HEK293 (cell line): Measurements from ENCODE around the gene NMB.

ENCODE experiments used
- CTCF ChIA-PET: fragments of 350-600 bp; formaldehyde crosslinking; extraction: SDS; loops from one replicate; lab custom pipeline; 2021; ENCODE audit warnings: antibody characterized with exemption; lab: Yijun Ruan, JAX
- POLR2A ChIA-PET: fragments of 300-600 bp; formaldehyde crosslinking; extraction: SDS; loops from one replicate; lab custom pipeline; 2020; ENCODE audit warnings: antibody characterized with exemption, inconsistent platforms; lab: Yijun Ruan, JAX
- H3K27ac ChIP-seq: fragments of 200-500 bp; sonication (Bioruptor generic); 2 replicates; pipeline ENCODE4 v1.5.1; 2014; ENCODE audit warnings: low read depth, low read length, control low read depth, inconsistent platforms; ENCODE audit errors: extremely low read depth
- H3K36me3 ChIP-seq, 2 experiments: fragments of 200-500 bp in 1 of 2; sonication (Bioruptor generic) in 1 of 2; 1 replicate in 1 of 2; 2 replicates in 1 of 2; pipeline ENCODE4 v1.5.1; 2014 to 2017; ENCODE audit warnings: inconsistent platforms in 2 of 2, low read length in 2 of 2; ENCODE audit not compliant: control insufficient read depth in 2 of 2, insufficient read depth in 1 of 2
- H3K4me1 ChIP-seq: fragments of 200-500 bp; sonication (Bioruptor generic); 2 replicates; pipeline ENCODE4 v1.5.1; 2014; ENCODE audit warnings: mild to moderate bottlenecking, low read length, inconsistent platforms; ENCODE audit not compliant: control insufficient read depth, insufficient read depth
- H3K4me3 ChIP-seq: 2 replicates; pipeline ENCODE4 v1.5.1; 2011; ENCODE audit warnings: low read depth, mild to moderate bottlenecking, control low read depth, low read length, moderate library complexity
- H3K9me3 ChIP-seq: fragments of 200-500 bp; sonication (Bioruptor generic); 2 replicates; pipeline ENCODE4 v1.5.1; 2014; ENCODE audit warnings: low read depth, low read length, inconsistent platforms; ENCODE audit not compliant: control insufficient read depth, insufficient read depth
- FEZF1 ChIP-seq: fragments of 450-650 bp; formaldehyde crosslinking; IDR thresholded peaks from 2 replicates; pipeline ENCODE4 v1.5.1; 2016; ENCODE audit warnings: missing biosample characterization, missing genetic modification characterization
- IKZF3 ChIP-seq: fragments of 450-650 bp; IDR thresholded peaks from 2 replicates; pipeline ENCODE4 v1.5.0; 2018; ENCODE audit warnings: missing biosample characterization, mild to moderate bottlenecking, missing genetic modification characterization, moderate library complexity
- MZF1 ChIP-seq: fragments of 450-650 bp; formaldehyde crosslinking; IDR thresholded peaks from 2 replicates; pipeline ENCODE4 v1.5.1; 2017; ENCODE audit warnings: missing biosample characterization, missing genetic modification characterization, borderline replicate concordance
- SETDB1 ChIP-seq: IDR thresholded peaks from one replicate; pipeline ENCODE4 v1.6.1; 2017; ENCODE audit warnings: mild to moderate bottlenecking, low read length, moderate library complexity, mixed read lengths; ENCODE audit not compliant: insufficient read length
- ZBTB20 ChIP-seq: fragments of 450-650 bp; formaldehyde crosslinking; IDR thresholded peaks from 2 replicates; pipeline ENCODE4 v1.5.1; 2016; ENCODE audit warnings: missing biosample characterization, missing genetic modification characterization
- ZFP37 ChIP-seq: fragments of 450-650 bp; formaldehyde crosslinking; IDR thresholded peaks from 2 replicates; pipeline ENCODE4 v1.5.1; 2016; ENCODE audit warnings: missing biosample characterization, missing genetic modification characterization
- ZFP41 ChIP-seq: fragments of 450-650 bp; formaldehyde crosslinking; IDR thresholded peaks from 2 replicates; pipeline ENCODE4 v1.5.1; 2016; ENCODE audit warnings: missing biosample characterization, missing genetic modification characterization, borderline replicate concordance
- ZNF10 ChIP-seq: fragments of 450-650 bp; formaldehyde crosslinking; IDR thresholded peaks from 2 replicates; pipeline ENCODE4 v1.5.1; 2017; ENCODE audit warnings: missing biosample characterization, missing genetic modification characterization
- ZNF174 ChIP-seq: fragments of 450-650 bp; formaldehyde crosslinking; IDR thresholded peaks from 2 replicates; pipeline ENCODE4 v1.5.0; 2017; ENCODE audit warnings: missing biosample characterization, mild to moderate bottlenecking, missing genetic modification characterization
- ZNF239 ChIP-seq: fragments of 450-650 bp; formaldehyde crosslinking; IDR thresholded peaks from 2 replicates; pipeline ENCODE4 v1.5.1; 2016; ENCODE audit warnings: missing biosample characterization, missing genetic modification characterization
- ZNF24 ChIP-seq: fragments of 450-650 bp; formaldehyde crosslinking; IDR thresholded peaks from 2 replicates; pipeline ENCODE4 v1.5.1; 2016; ENCODE audit warnings: missing biosample characterization, missing genetic modification characterization
- ZNF354C ChIP-seq: fragments of 450-650 bp; formaldehyde crosslinking; IDR thresholded peaks from 2 replicates; pipeline ENCODE4 v1.5.1; 2016; ENCODE audit warnings: missing biosample characterization, missing genetic modification characterization, low read depth, borderline replicate concordance
- ZNF362 ChIP-seq: fragments of 450-650 bp; formaldehyde crosslinking; IDR thresholded peaks from 2 replicates; pipeline ENCODE4 v1.5.1; 2016; ENCODE audit warnings: missing biosample characterization, missing genetic modification characterization
- ZNF366 ChIP-seq: fragments of 450-650 bp; formaldehyde crosslinking; conservative IDR thresholded peaks from 2 replicates; pipeline ENCODE4 v1.5.1; 2016; ENCODE audit warnings: missing biosample characterization, missing genetic modification characterization
- ZNF426 ChIP-seq: fragments of 450-650 bp; formaldehyde crosslinking; IDR thresholded peaks from 2 replicates; pipeline ENCODE4 v1.5.1; 2017; ENCODE audit warnings: missing biosample characterization, missing genetic modification characterization, mild to moderate bottlenecking, inconsistent platforms, moderate library complexity
- ZNF530 ChIP-seq: fragments of 450-650 bp; formaldehyde crosslinking; IDR thresholded peaks from 2 replicates; pipeline ENCODE4 v1.5.1; 2016; ENCODE audit warnings: low read depth, missing biosample characterization, missing genetic modification characterization
- ZNF544 ChIP-seq: fragments of 450-650 bp; formaldehyde crosslinking; IDR thresholded peaks from 2 replicates; pipeline ENCODE4 v1.5.0; 2017; ENCODE audit warnings: missing biosample characterization, missing genetic modification characterization
- ZNF664 ChIP-seq: fragments of 450-650 bp; formaldehyde crosslinking; IDR thresholded peaks from 2 replicates; pipeline ENCODE4 v1.5.1; 2016; ENCODE audit warnings: missing biosample characterization, missing genetic modification characterization
- ZNF670 ChIP-seq: fragments of 450-650 bp; formaldehyde crosslinking; IDR thresholded peaks from 2 replicates; pipeline ENCODE4 v1.5.1; 2016; ENCODE audit warnings: missing biosample characterization, missing genetic modification characterization, low read depth
- ZNF792 ChIP-seq: fragments of 450-650 bp; formaldehyde crosslinking; IDR thresholded peaks from 2 replicates; pipeline ENCODE4 v1.5.1; 2016; ENCODE audit warnings: missing biosample characterization, missing genetic modification characterization
- ZSCAN16 ChIP-seq: fragments of 450-650 bp; formaldehyde crosslinking; IDR thresholded peaks from 2 replicates; pipeline ENCODE4 v1.5.1; 2016; ENCODE audit warnings: missing biosample characterization, missing genetic modification characterization
- ZSCAN30 ChIP-seq: fragments of 450-650 bp; IDR thresholded peaks from 2 replicates; pipeline ENCODE4 v1.5.1; 2018; ENCODE audit warnings: missing biosample characterization, mild to moderate bottlenecking, missing genetic modification characterization, moderate library complexity
- TF ChIP-seq, protein P1 (sequence below): fragments of 450-650 bp; formaldehyde crosslinking; IDR thresholded peaks from 2 replicates; pipeline ENCODE4 v1.5.1; 2016; ENCODE audit warnings: missing biosample characterization, missing genetic modification characterization
- TF ChIP-seq, protein P2 (sequence below): fragments of 450-650 bp; formaldehyde crosslinking; IDR thresholded peaks from 2 replicates; pipeline ENCODE4 v1.5.1; 2017; ENCODE audit warnings: missing biosample characterization, missing genetic modification characterization
- TF ChIP-seq, protein P3 (sequence below): fragments of 450-650 bp; formaldehyde crosslinking; IDR thresholded peaks from 2 replicates; pipeline ENCODE4 v1.5.1; 2017; ENCODE audit warnings: missing biosample characterization, missing genetic modification characterization
- TF ChIP-seq, protein P4 (sequence below): fragments of 450-650 bp; IDR thresholded peaks from 2 replicates; pipeline ENCODE4 v1.5.1; 2018; ENCODE audit warnings: missing biosample characterization, mild to moderate bottlenecking, missing genetic modification characterization
- TF ChIP-seq, protein P5 (sequence below): fragments of 450-650 bp; formaldehyde crosslinking; IDR thresholded peaks from 2 replicates; pipeline ENCODE4 v1.5.1; 2017; ENCODE audit warnings: missing biosample characterization, missing genetic modification characterization

The NMB gene

GRCh38 chr15:84631706-84632272 is 26.2 kb downstream of the NMB start:
- Histone ChIP-seq H3K9me3 (no peaks in the 10 kb centered on the region), H3K36me3 (peaks cover 11 to 12% of the 10 kb centered on the region in 2 experiments), H3K4me1 (peaks cover 4% of the 10 kb centered on the region), H3K4me3 (peak overlapping the region; percentile 61), H3K27ac (peak overlapping the region; percentile 46)
- ChIA-PET POLR2A (interaction anchor here (0.8 to 3.4 kb wide), 11 partner anchors 11 to 307 kb away, joined by 3 to 29 read pairs (median 8); partner anchors contain the start of genes NMB, SEC11A, WDR73 and ZSCAN2), CTCF (interaction anchor here (0.5 to 2.7 kb wide), 6 partner anchors 11 to 296 kb away, joined by 3 to 29 read pairs (median 6); partner anchors contain the start of gene ZSCAN2)
- TF ChIP-seq, protein P1, sequence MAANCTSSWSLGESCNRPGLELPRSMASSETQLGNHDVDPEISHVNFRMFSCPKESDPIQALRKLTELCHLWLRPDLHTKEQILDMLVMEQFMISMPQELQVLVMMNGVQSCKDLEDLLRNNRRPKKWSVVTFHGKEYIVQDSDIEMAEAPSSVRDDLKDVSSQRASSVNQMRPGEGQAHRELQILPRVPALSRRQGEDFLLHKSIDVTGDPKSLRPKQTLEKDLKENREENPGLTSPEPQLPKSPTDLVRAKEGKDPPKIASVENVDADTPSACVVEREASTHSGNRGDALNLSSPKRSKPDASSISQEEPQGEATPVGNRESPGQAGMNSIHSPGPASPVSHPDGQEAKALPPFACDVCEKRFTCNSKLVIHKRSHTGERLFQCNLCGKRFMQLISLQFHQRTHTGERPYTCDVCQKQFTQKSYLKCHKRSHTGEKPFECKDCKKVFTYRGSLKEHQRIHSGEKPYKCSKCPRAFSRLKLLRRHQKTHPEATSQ (tag by site-specific recombination): no peak
- no peak for TF ChIP-seq ZNF664 (tag by site-specific recombination)
- TF ChIP-seq ZFP41 (tag by site-specific recombination): no peak
- peak; percentile 66; the same call in 1 of the 2 replicates for TF ChIP-seq ZSCAN16
- no peak for TF ChIP-seq ZNF544 (tag by site-specific recombination)
- no peak for TF ChIP-seq SETDB1
- TF ChIP-seq IKZF3 (tag by site-specific recombination): peak; percentile 66
- no peak for TF ChIP-seq FEZF1
- TF ChIP-seq ZNF530 (tag by site-specific recombination): no peak
- TF ChIP-seq ZFP37: no peak
- TF ChIP-seq, protein P2, sequence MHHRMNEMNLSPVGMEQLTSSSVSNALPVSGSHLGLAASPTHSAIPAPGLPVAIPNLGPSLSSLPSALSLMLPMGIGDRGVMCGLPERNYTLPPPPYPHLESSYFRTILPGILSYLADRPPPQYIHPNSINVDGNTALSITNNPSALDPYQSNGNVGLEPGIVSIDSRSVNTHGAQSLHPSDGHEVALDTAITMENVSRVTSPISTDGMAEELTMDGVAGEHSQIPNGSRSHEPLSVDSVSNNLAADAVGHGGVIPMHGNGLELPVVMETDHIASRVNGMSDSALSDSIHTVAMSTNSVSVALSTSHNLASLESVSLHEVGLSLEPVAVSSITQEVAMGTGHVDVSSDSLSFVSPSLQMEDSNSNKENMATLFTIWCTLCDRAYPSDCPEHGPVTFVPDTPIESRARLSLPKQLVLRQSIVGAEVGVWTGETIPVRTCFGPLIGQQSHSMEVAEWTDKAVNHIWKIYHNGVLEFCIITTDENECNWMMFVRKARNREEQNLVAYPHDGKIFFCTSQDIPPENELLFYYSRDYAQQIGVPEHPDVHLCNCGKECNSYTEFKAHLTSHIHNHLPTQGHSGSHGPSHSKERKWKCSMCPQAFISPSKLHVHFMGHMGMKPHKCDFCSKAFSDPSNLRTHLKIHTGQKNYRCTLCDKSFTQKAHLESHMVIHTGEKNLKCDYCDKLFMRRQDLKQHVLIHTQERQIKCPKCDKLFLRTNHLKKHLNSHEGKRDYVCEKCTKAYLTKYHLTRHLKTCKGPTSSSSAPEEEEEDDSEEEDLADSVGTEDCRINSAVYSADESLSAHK: no peak
- TF ChIP-seq, protein P3, sequence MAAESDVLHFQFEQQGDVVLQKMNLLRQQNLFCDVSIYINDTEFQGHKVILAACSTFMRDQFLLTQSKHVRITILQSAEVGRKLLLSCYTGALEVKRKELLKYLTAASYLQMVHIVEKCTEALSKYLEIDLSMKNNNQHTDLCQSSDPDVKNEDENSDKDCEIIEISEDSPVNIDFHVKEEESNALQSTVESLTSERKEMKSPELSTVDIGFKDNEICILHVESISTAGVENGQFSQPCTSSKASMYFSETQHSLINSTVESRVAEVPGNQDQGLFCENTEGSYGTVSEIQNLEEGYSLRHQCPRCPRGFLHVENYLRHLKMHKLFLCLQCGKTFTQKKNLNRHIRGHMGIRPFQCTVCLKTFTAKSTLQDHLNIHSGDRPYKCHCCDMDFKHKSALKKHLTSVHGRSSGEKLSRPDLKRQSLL (tag by site-specific recombination): peak; percentile 62; the same call in 1 of the 2 replicates
- TF ChIP-seq, protein P4, sequence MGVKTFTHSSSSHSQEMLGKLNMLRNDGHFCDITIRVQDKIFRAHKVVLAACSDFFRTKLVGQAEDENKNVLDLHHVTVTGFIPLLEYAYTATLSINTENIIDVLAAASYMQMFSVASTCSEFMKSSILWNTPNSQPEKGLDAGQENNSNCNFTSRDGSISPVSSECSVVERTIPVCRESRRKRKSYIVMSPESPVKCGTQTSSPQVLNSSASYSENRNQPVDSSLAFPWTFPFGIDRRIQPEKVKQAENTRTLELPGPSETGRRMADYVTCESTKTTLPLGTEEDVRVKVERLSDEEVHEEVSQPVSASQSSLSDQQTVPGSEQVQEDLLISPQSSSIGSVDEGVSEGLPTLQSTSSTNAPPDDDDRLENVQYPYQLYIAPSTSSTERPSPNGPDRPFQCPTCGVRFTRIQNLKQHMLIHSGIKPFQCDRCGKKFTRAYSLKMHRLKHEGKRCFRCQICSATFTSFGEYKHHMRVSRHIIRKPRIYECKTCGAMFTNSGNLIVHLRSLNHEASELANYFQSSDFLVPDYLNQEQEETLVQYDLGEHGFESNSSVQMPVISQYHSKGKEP (tag by site-specific recombination): no peak
- TF ChIP-seq ZNF362: no peak
- TF ChIP-seq ZNF10: no peak
- no peak for TF ChIP-seq ZNF426
- TF ChIP-seq ZSCAN30: no peak
- no peak for TF ChIP-seq ZNF792 (tag by site-specific recombination)
- no peak for TF ChIP-seq ZNF354C (tag by site-specific recombination)
- no peak for TF ChIP-seq ZNF24
- TF ChIP-seq ZNF366 (tag by site-specific recombination): no peak
- TF ChIP-seq, protein P5, sequence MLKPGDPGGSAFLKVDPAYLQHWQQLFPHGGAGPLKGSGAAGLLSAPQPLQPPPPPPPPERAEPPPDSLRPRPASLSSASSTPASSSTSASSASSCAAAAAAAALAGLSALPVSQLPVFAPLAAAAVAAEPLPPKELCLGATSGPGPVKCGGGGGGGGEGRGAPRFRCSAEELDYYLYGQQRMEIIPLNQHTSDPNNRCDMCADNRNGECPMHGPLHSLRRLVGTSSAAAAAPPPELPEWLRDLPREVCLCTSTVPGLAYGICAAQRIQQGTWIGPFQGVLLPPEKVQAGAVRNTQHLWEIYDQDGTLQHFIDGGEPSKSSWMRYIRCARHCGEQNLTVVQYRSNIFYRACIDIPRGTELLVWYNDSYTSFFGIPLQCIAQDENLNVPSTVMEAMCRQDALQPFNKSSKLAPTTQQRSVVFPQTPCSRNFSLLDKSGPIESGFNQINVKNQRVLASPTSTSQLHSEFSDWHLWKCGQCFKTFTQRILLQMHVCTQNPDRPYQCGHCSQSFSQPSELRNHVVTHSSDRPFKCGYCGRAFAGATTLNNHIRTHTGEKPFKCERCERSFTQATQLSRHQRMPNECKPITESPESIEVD (tag by site-specific recombination): no peak
- TF ChIP-seq ZNF174 (tag by site-specific recombination): no peak
- 0 out of 2 replicates have a peak, but pooled peaks have one; percentile 8 for TF ChIP-seq ZBTB20 (tag by site-specific recombination)
- TF ChIP-seq ZNF239 (tag by site-specific recombination): no peak
- no peak for TF ChIP-seq MZF1 (tag by site-specific recombination)
- no peak for TF ChIP-seq ZNF670 (tag by site-specific recombination)
